HepG2 (cell line): Measurements from ENCODE around the gene FHL5. TPM values are rescaled to one million over a fixed set of nuclear protein-coding genes. Genes with fewer than 3 reads are reported as not detected.

Experiments used
- ARID3A ChIP-seq: IDR thresholded peaks from 2 replicates; pipeline ENCODE4 v1.6.1; 2012; ENCODE audit warnings: low read depth, low read length, improper control_type of control experiment
- CBFB ChIP-seq: sonication (generic); formaldehyde crosslinking; IDR thresholded peaks from 2 replicates; pipeline ENCODE4 v1.4.0; 2020; ENCODE audit warnings: missing genetic modification reagents
- FOXP4 ChIP-seq: sonication (generic); formaldehyde crosslinking; IDR thresholded peaks from 2 replicates; pipeline ENCODE4 v1.4.0; 2020; ENCODE audit warnings: missing genetic modification reagents
- IKZF5 ChIP-seq: IDR thresholded peaks from 2 replicates; pipeline ENCODE4 v1.6.1; 2018; ENCODE audit warnings: missing genetic modification reagents, mild to moderate bottlenecking, missing compliant biosample characterization
- JDP2 ChIP-seq: sonication (generic); formaldehyde crosslinking; IDR thresholded peaks from 2 replicates; pipeline ENCODE4 v1.8.1; 2022; ENCODE audit warnings: missing genetic modification reagents, borderline replicate concordance
- NAIF1 ChIP-seq: sonication (generic); formaldehyde crosslinking; IDR thresholded peaks from 2 replicates; pipeline ENCODE4 v1.5.0; 2020; ENCODE audit warnings: mild to moderate bottlenecking, missing genetic modification reagents, borderline replicate concordance
- RARG ChIP-seq: sonication (generic); formaldehyde crosslinking; IDR thresholded peaks from 2 replicates; pipeline ENCODE4 v1.4.0; 2020; ENCODE audit warnings: low read depth, mild to moderate bottlenecking, missing genetic modification reagents
- SKIL ChIP-seq: sonication (generic); formaldehyde crosslinking; IDR thresholded peaks from 2 replicates; pipeline ENCODE4 v1.8.0; 2022; ENCODE audit warnings: missing genetic modification reagents, mild to moderate bottlenecking, moderate library complexity, borderline replicate concordance
- SP1 ChIP-seq, 2 experiments: fragments of 450-650 bp in 1 of 2; sonication (generic) in 1 of 2; formaldehyde crosslinking in 1 of 2; IDR thresholded peaks; 2 replicates each; pipeline versions ENCODE4 v1.4.0 to v1.6.1; 2016 to 2020; ENCODE audit warnings: missing genetic modification reagents in 1 of 2
- TAF1 ChIP-seq: sonication (generic); formaldehyde crosslinking; IDR thresholded peaks from 2 replicates; pipeline ENCODE4 v1.4.0; 2020; ENCODE audit warnings: missing genetic modification reagents
- THAP9 ChIP-seq: sonication (generic); formaldehyde crosslinking; IDR thresholded peaks from 2 replicates; pipeline ENCODE4; 2020; ENCODE audit warnings: missing genetic modification reagents, mild to moderate bottlenecking, borderline replicate concordance
- ZNF317 ChIP-seq: sonication (generic); formaldehyde crosslinking; IDR thresholded peaks from 2 replicates; pipeline ENCODE4 v1.5.0; 2020; ENCODE audit warnings: mild to moderate bottlenecking, missing genetic modification reagents
- ZNF350 ChIP-seq: sonication (generic); formaldehyde crosslinking; IDR thresholded peaks from 2 replicates; pipeline ENCODE4 v1.4.0; 2020; ENCODE audit warnings: mild to moderate bottlenecking, low read depth, missing genetic modification reagents, borderline replicate concordance
- ZNF501 ChIP-seq: sonication (generic); formaldehyde crosslinking; IDR thresholded peaks from 2 replicates; pipeline ENCODE4 v1.5.1; 2020; ENCODE audit warnings: mild to moderate bottlenecking, moderate library complexity, missing genetic modification reagents
- ZNF749 ChIP-seq: sonication (generic); formaldehyde crosslinking; IDR thresholded peaks from 2 replicates; pipeline ENCODE4 v1.8.0; 2022; ENCODE audit warnings: mild to moderate bottlenecking, missing genetic modification reagents, moderate library complexity, borderline replicate concordance
- polyA plus RNA-seq, 8 experiments: library from polyadenylated mRNA; depleted of rRNA in 3 of 8; stranded (reverse) in 7 of 8; unstranded in 1 of 8; fragments of >200 nt; fragmentation: Illumina TruSeq in 4 of 8; extraction: Trizol in 4 of 8; gene quantifications; 2 replicates each; pipeline versions ENCODE4 v1.2.1 to v1.2.3, GENCODE V29; 2011 to 2016; ENCODE audit warnings: low read depth in 4 of 8, missing spikeins in 1 of 8, mixed read lengths in 1 of 8; ENCODE audit not compliant: insufficient read depth in 1 of 8
- total RNA-seq, 5 experiments: library from RNA; depleted of rRNA; stranded (reverse); fragments of >200 nt; fragmentation: Illumina TruSeq; extraction: Trizol; gene quantifications; 2 replicates each; pipeline ENCODE4 v1.2.3, GENCODE V29; 2016; ENCODE audit warnings: low read depth in 1 of 5

FHL5 gene
- total and polyA plus RNA-seq, 2 of the 13 experiments (the other 11 are each of a cell fraction or from before 2014, with no cell fraction given) = not detected

DNA sequence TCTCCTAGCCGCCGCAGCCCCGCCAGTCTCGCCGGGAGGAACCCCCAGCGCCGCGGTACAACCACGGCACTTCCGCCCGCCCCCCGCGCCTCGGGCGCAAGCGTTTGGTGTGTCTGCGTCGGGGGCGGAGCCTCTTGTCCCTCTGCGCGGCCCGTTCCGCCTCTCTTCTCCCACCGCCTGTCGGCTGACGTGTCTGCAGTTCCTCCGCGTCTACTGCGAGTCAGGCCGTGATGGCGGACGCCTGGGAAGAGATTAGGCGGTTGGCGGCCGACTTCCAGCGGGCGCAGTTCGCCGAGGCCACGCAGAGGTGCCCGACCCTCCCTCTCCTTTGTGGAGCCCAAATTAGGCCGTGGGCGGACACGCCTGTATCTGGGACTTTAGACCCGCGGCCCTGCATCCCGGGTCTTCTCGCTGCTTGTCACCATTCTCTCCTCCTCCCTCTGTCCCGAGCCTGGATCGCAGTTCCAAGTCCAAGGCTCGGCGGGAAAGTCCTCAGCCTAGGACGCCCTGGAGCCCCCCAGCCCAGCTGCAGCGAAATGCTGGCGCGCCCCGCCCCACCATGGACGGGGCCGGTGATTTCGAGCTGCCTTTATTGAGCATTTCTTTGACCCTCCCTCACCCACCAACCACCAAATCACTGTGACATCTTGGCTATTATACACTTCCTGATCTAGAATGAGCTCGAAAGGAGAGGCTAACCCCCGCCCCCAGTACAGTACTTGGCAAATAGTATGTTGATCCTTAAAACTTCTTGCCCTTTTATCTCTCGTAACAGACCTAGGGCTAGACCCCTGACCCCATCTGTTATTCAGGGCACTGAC, 41.1 kb upstream of the FHL5 start, which contains the start of gene UFL1 (continued):
- TF ChIP-seq FOXP4 (CRISPR knock-in tag) (peak; percentile 49; the same call in 1 of the 2 replicates), NAIF1 (CRISPR knock-in tag) (peak; percentile 93), ZNF749 (CRISPR knock-in tag) (peak; percentile 93; the same call in 1 of the 2 replicates), SKIL (CRISPR knock-in tag) (no peak), RARG (CRISPR knock-in tag) (peak; percentile 82), THAP9 (CRISPR knock-in tag) (peak; percentile 60; the same call in 1 of the 2 replicates), SP1 (IDR thresholded peaks at IDR 0.05) (no peak), SP1 (CRISPR knock-in tag; IDR thresholded peaks at IDR 0.05) (0 out of 2 replicates have a peak, but pooled peaks have one; percentile 66), ARID3A (no peak), JDP2 (CRISPR knock-in tag) (no peak), ZNF317 (CRISPR knock-in tag) (peak; percentile 94), TAF1 (peak; percentile 96), IKZF5 (CRISPR knock-in tag) (peak; percentile 51; the same call in 1 of the 2 replicates), ZNF501 (CRISPR knock-in tag) (peak; percentile 94), CBFB (CRISPR knock-in tag) (0 out of 2 replicates have a peak, but pooled peaks have one; percentile 44), ZNF350 (CRISPR knock-in tag) (peak; percentile 83; the same call in 1 of the 2 replicates)
